ENCODE measurements around the gene PAQR6. TPM values are rescaled to one million over a fixed set of nuclear protein-coding genes. Genes with fewer than 3 reads are reported as not detected.
A peak's percentile ranks its signal among the peaks of the same experiment; 100 is the strongest.

Gene PAQR6
- total and polyA plus RNA-seq, 2 experiments from 2014 or later, result 4.5 to 12.0 TPM

DNA sequence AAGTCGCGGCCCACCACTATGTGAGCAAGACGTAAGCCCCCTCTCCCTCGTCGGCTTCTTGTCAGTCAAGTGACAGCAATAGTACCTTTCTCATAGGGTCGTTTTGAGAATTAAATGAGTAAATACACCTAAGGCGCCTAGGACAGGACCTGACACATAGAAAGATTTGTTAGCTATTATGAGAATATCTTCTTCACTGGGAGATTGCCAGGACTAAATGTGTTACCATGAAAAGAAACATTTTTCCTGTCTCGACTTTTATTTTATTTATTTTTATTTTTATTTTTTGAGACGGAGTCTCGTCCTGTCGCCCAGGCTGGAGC, 34.3 kb downstream of the PAQR6 start:
- Histone ChIP-seq H3K27me3 (no peaks in the 10 kb centered on the region), H3K4me1 (ENCODE audit: insufficient read depth) (peaks cover 8% of the 10 kb centered on the region), H3K36me3 (replicated peaks; ENCODE audit: insufficient read depth, low read depth) (no peaks in the 10 kb centered on the region), H4K20me1 (ENCODE audit: insufficient read depth, poor library complexity, severe bottlenecking) (no peaks in the 10 kb centered on the region), H3K9me3 (ENCODE audit: low read depth) (no peaks in the 10 kb centered on the region), H2AFZ (peak overlapping the region; percentile 47), H3K9me2 (replicated peaks; ENCODE audit: insufficient read depth) (no peaks in the 10 kb centered on the region), H3K27ac (peak overlapping the region; percentile 96), H3K4me3 (peak overlapping the region; percentile 60), H3K79me2 (peaks cover 46% of the 10 kb centered on the region), H3K4me2 (peak overlapping the region; percentile 85)
- TF ChIP-seq EZH2phosphoT487 (IDR thresholded peaks at IDR 0.05; ENCODE audit: low read depth, severe bottlenecking, unreplicated experiment) (no peak), EZH2 (IDR thresholded peaks at IDR 0.05; ENCODE audit: borderline replicate concordance) (no peak)
- TF ChIP-seq, protein P1, sequence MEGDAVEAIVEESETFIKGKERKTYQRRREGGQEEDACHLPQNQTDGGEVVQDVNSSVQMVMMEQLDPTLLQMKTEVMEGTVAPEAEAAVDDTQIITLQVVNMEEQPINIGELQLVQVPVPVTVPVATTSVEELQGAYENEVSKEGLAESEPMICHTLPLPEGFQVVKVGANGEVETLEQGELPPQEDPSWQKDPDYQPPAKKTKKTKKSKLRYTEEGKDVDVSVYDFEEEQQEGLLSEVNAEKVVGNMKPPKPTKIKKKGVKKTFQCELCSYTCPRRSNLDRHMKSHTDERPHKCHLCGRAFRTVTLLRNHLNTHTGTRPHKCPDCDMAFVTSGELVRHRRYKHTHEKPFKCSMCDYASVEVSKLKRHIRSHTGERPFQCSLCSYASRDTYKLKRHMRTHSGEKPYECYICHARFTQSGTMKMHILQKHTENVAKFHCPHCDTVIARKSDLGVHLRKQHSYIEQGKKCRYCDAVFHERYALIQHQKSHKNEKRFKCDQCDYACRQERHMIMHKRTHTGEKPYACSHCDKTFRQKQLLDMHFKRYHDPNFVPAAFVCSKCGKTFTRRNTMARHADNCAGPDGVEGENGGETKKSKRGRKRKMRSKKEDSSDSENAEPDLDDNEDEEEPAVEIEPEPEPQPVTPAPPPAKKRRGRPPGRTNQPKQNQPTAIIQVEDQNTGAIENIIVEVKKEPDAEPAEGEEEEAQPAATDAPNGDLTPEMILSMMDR (IDR thresholded peaks at IDR 0.05; ENCODE audit: poor library complexity), result no peak
- no peak for DNase-seq (ENCODE audit: low spot score)
- WGBS (ENCODE audit: low lambda C conversion rate, missing lambda C conversion rate), result 34% methylated on average over 11 of the region's 11 CpGs

DNA sequence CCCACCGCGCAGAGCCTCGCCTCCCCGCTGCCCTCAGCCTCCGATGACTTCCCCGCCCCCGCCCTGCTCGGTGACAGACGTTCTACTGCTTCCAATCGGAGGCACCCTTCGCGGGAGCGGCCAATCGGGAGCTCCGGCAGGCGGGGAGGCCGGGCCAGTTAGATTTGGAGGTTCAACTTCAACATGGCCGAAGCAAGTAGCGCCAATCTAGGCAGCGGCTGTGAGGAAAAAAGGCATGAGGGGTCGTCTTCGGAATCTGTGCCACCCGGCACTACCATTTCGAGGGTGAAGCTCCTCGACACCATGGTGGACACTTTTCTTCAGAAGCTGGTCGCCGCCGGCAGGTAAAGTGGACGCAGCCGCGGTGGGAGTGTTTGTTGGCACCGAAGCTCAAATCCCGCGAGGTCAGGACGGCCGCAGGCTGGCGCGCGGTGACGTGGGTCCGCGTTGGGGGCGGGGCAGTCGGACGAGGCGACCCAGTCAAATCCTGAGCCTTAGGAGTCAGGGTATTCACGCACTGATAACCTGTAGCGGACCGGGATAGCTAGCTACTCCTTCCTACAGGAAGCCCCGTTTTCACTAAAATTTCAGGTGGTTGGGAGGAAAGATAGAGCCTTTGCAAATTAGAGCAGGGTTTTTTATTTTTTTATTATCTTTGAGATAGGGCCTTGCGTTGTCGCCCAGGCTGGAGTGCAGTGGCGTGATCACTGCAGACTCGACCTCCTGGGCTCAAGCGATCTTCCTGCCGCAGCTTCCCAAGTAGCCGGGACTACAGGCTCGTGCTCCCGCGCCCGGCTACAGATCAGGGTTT, 34.8 kb downstream of the PAQR6 start, which contains the start of gene PMF1:
Gene PMF1 (plus strand): TSS at position 175 of the 811 bp plus-strand sequence. CDS start 9 bp downstream, at position 184.
- peak; percentile 98 for DNase-seq (ENCODE audit: low spot score)
- Histone ChIP-seq H3K27me3 (no peaks in the 10 kb centered on the region), H3K27ac (peak within 1 kb of the TSS; percentile 96), H2AFZ (peak within 1 kb of the TSS; percentile 54), H3K4me2 (peak within 1 kb of the TSS; percentile 85), H4K20me1 (ENCODE audit: insufficient read depth, poor library complexity, severe bottlenecking) (no peaks in the 10 kb centered on the region), H3K36me3 (replicated peaks; ENCODE audit: insufficient read depth, low read depth) (no peaks in the 10 kb centered on the region), H3K9me3 (ENCODE audit: low read depth) (no peaks in the 10 kb centered on the region), H3K79me2 (peaks cover 41% of the 10 kb centered on the region), H3K4me1 (ENCODE audit: insufficient read depth) (peaks cover 8% of the 10 kb centered on the region), H3K9me2 (replicated peaks; ENCODE audit: insufficient read depth) (no peaks in the 10 kb centered on the region), H3K4me3 (peak within 1 kb of the TSS; percentile 60)
- 1% methylated on average over 61 of the region's 61 CpGs for WGBS (ENCODE audit: low lambda C conversion rate, missing lambda C conversion rate)
- no peak for TF ChIP-seq EZH2phosphoT487 (IDR thresholded peaks at IDR 0.05; ENCODE audit: low read depth, severe bottlenecking, unreplicated experiment)
- TF ChIP-seq EZH2 (IDR thresholded peaks at IDR 0.05; ENCODE audit: borderline replicate concordance), result no peak
- TF ChIP-seq, protein P1 (IDR thresholded peaks at IDR 0.05; ENCODE audit: poor library complexity), result no peak

DNA sequence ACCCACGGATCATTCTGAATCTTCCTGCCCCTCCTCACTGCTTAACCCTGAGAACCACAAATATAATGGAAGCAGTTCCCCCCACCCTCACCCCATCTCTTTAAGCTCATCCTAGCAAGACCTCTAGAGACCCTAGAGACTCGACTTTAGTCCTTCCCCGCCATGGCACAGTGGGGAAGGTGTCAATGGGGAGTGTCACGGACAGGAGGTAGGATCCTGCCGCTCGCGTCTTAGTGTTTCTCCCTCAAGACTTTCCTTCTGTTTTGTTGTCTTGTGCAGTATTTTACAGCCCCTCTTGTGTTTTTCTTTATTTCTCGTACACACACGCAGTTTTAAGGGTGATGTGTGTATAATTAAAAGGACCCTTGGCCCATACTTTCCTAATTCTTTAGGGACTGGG, 35.7 kb downstream of the PAQR6 start:
- H2AFZ ChIP-seq, result peak overlapping the region; percentile 54
- H3K4me3 ChIP-seq, result no peak overlapping the region
- H3K4me2 ChIP-seq, result peak overlapping the region; percentile 75

DNA sequence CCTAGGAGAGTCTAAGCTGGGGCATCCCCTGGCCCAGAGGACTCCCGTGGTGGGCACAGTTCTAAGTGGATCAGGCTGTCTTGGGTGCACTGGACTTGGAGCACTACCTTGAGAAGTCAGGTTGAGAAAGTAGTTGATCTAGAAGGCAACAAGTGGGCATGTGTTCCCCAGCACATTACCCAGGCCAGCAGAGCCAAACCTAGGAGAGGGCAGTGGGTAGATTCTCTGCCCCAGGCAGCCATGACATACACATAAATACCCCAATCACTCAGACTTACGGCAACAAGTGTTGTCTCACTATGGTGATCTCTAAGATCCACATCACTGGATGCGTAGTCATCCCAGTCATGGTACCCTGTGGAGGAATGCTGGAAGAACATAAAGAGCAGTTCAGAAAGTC, 36.6 kb downstream of the PAQR6 start:
- no peaks in the 10 kb centered on the region for H3K9me3 ChIP-seq (ENCODE audit: low read depth)
- no peak overlapping the region for H2AFZ ChIP-seq
- no peaks in the 10 kb centered on the region for H3K27me3 ChIP-seq
- no peak for DNase-seq (ENCODE audit: low spot score)
- no peaks in the 10 kb centered on the region for H3K9me2 ChIP-seq (replicated peaks; ENCODE audit: insufficient read depth)
- H3K79me2 ChIP-seq, result peaks cover 28% of the 10 kb centered on the region
- H3K36me3 ChIP-seq (replicated peaks; ENCODE audit: insufficient read depth, low read depth), result no peaks in the 10 kb centered on the region
- H3K4me3 ChIP-seq, result no peak overlapping the region
- no peak overlapping the region for H3K4me2 ChIP-seq
- H3K27ac ChIP-seq, result no peak overlapping the region
- 95% methylated on average over 3 of the region's 3 CpGs for WGBS (ENCODE audit: low lambda C conversion rate, missing lambda C conversion rate)
- no peak for TF ChIP-seq EZH2 (IDR thresholded peaks at IDR 0.05; ENCODE audit: borderline replicate concordance)
- H4K20me1 ChIP-seq (ENCODE audit: insufficient read depth, poor library complexity, severe bottlenecking), result no peaks in the 10 kb centered on the region
- H3K4me1 ChIP-seq (ENCODE audit: insufficient read depth), result peaks cover 8% of the 10 kb centered on the region

More for the DNA sequence above, 35.7 kb downstream of the PAQR6 start:
- Histone ChIP-seq H3K79me2 (peaks cover 31% of the 10 kb centered on the region), H3K4me1 (ENCODE audit: insufficient read depth) (peaks cover 8% of the 10 kb centered on the region), H3K27me3 (no peaks in the 10 kb centered on the region), H3K9me2 (replicated peaks; ENCODE audit: insufficient read depth) (no peaks in the 10 kb centered on the region), H3K27ac (peak overlapping the region; percentile 96), H4K20me1 (ENCODE audit: insufficient read depth, poor library complexity, severe bottlenecking) (no peaks in the 10 kb centered on the region), H3K36me3 (replicated peaks; ENCODE audit: insufficient read depth, low read depth) (no peaks in the 10 kb centered on the region), H3K9me3 (ENCODE audit: low read depth) (no peaks in the 10 kb centered on the region)
- DNase-seq (ENCODE audit: low spot score), result no peak
- WGBS (ENCODE audit: low lambda C conversion rate, missing lambda C conversion rate), result 87% methylated on average over 9 of the region's 9 CpGs
- TF ChIP-seq EZH2phosphoT487 (IDR thresholded peaks at IDR 0.05; ENCODE audit: low read depth, severe bottlenecking, unreplicated experiment) (no peak), EZH2 (IDR thresholded peaks at IDR 0.05; ENCODE audit: borderline replicate concordance) (no peak)
